ENCODE results near the gene PRDM4. TPM values are rescaled to one million over a fixed set of nuclear protein-coding genes. Genes with fewer than 3 reads are reported as not detected.

Gene PRDM4
- total RNA-seq, 1 experiment from 2014 or later, result 32.9 TPM

DNA sequence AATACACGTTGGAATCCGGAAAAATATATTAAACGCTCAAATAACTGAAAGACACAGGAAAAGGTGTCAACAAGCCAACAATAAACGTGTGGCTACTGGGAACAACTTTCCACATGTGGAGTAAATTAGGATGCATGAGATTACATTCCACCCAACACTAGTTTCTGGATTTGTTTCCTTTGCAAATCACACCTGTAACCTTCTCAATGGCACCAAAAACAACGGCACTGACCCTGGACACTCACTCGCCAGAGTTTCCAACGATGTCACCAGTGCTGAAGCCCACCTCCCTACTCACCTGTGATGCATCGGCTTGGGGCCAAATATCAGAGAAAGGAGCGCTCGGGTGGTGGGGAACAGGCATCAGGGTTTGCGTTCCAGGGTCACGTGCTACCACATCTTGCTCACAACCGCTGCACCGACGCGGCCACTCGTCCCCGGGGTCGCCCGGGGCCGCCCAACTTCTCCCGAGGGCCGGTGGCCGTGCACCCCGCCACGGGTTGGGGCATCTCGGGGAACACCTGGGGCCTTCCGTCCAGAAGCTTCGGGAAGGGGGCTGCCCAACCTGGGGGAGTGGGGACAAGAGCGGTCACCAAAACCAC is 629 bp downstream of the PRDM4 start:
- Histone ChIP-seq H3K79me2 (ENCODE audit: insufficient read depth, low read length) (peaks cover 44% of the 10 kb centered on the region), H3K9ac (ENCODE audit: low read length) (peak overlapping the region; percentile 77), H3K4me1 (ENCODE audit: control insufficient read depth in 1 of 2, insufficient read depth in 2 of 2, low read length in 2 of 2) (peaks cover 8 to 21% of the 10 kb centered on the region in 2 experiments), H3K27me3 (ENCODE audit: insufficient read depth, low read length) (no peaks in the 10 kb centered on the region), H3K27ac (ENCODE audit: low read depth, low read length) (peak overlapping the region; percentile 72), H2AFZ (ENCODE audit: low read depth, low read length, poor library complexity, severe bottlenecking) (no peak overlapping the region), H3K9me2 (ENCODE audit: insufficient read depth) (no peaks in the 10 kb centered on the region), H3K36me3 (ENCODE audit: control insufficient read depth in 1 of 2, insufficient read depth in 2 of 2, low read length in 2 of 2) (peaks cover 18% of the 10 kb centered on the region in 2 experiments; a peak in 3 of 4 replicates), H3K4me2 (ENCODE audit: low read length) (peak overlapping the region; percentile 79), H4K20me1 (ENCODE audit: insufficient read depth) (no peaks in the 10 kb centered on the region), H3K4me3 (replicated peaks in 1 of 2; ENCODE audit: low read depth in 1 of 2, low read length in 2 of 2) (peak overlapping the region; percentile 85 to 91), H3K9me3 (ENCODE audit: control insufficient read depth in 1 of 2, insufficient read depth in 1 of 2, low read depth in 1 of 2, low read length in 2 of 2) (no peaks in the 10 kb centered on the region)
- ChIA-PET CTCF (interaction anchor here (0.9 kb wide), 1 partner anchor 125 kb away, joined by 3 read pairs; no protein-coding TSS in a partner anchor), RAD21 (ENCODE audit: low non-redundant PET in 1 of 2, low total read pairs in 2 of 2, uncharacterized antibody in 2 of 2, unreplicated experiment in 2 of 2) (no interaction called here), POLR2A (no interaction called here)
- ATAC-seq, result peak; percentile 34
- no TSS peak for BruUV-seq (replicated peaks)
- no peak for DNase-seq (ENCODE audit: low read depth, low spot score)
- no peak; the same call in 1 of the 2 replicates for TF ChIP-seq SIN3A (IDR thresholded peaks at IDR 0.05; ENCODE audit: low read depth)
- no peak for TF ChIP-seq CBX3 (IDR thresholded peaks at IDR 0.05; ENCODE audit: low read depth)
- intact Hi-C loops (cut with micrococcal nuclease), result loop anchor here (2.0 kb wide), 1 partner anchor 76 kb away; the partner anchor contains the start of gene PWP1

DNA sequence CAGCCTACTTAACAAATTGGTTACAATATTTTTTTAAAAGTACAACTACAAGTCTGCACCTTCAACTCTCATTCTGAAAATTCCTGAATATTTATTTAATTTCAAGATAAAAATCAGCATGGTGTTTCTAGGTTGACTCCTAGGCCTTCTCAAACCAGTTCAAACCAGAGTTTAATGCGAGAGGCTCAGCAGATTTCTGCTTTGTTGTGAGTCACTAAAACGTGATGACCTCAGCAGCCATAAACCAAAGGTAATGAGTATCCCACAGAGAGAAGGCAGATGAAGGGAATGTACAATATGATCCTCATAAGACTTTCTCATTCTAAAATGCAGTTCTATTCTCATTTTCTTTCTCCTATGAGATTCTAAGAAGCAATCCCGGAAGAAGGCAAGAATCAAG is 1.5 kb downstream of the PRDM4 start:
- H3K9me3 ChIP-seq (ENCODE audit: control insufficient read depth in 1 of 2, insufficient read depth in 1 of 2, low read depth in 1 of 2, low read length in 2 of 2), result no peaks in the 10 kb centered on the region
- ChIA-PET RAD21 (ENCODE audit: low non-redundant PET in 1 of 2, low total read pairs in 2 of 2, uncharacterized antibody in 2 of 2, unreplicated experiment in 2 of 2) (no interaction called here), POLR2A (interaction anchor here (1.3 to 1.6 kb wide), 2 partner anchors 15 to 83 kb away, joined by 3 read pairs; no protein-coding TSS in a partner anchor), CTCF (interaction anchor here (0.9 kb wide), 1 partner anchor 126 kb away, joined by 3 read pairs; no protein-coding TSS in a partner anchor)
- H3K4me2 ChIP-seq (ENCODE audit: low read length), result peak overlapping the region; percentile 79
- TF ChIP-seq YY1 (IDR thresholded peaks at IDR 0.05; ENCODE audit: extremely low read depth, insufficient replicate concordance, low read depth, low read length) (no peak), FOSL1 (IDR thresholded peaks at IDR 0.05; ENCODE audit: low read depth) (peak; percentile 70), SP1 (IDR thresholded peaks at IDR 0.05; ENCODE audit: low read depth) (0 out of 2 replicates have a peak, but pooled peaks have one; percentile 17), JUND (IDR thresholded peaks at IDR 0.05) (peak; percentile 67), CEBPB (IDR thresholded peaks at IDR 0.05; ENCODE audit: low read depth) (0 out of 2 replicates have a peak, but pooled peaks have one; percentile 12), POLR2A (IDR thresholded peaks at IDR 0.05; ENCODE audit: borderline replicate concordance, extremely low read depth, insufficient read depth, insufficient read length) (no peak), CBX3 (IDR thresholded peaks at IDR 0.05; ENCODE audit: low read depth) (peak; percentile 39; the same call in 1 of the 2 replicates)
- TF ChIP-seq, protein P1, sequence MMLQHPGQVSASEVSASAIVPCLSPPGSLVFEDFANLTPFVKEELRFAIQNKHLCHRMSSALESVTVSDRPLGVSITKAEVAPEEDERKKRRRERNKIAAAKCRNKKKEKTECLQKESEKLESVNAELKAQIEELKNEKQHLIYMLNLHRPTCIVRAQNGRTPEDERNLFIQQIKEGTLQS (IDR thresholded peaks at IDR 0.05), result 0 out of 2 replicates have a peak, but pooled peaks have one; percentile 27
- TF ChIP-seq, protein P2, sequence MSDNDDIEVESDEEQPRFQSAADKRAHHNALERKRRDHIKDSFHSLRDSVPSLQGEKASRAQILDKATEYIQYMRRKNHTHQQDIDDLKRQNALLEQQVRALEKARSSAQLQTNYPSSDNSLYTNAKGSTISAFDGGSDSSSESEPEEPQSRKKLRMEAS (IDR thresholded peaks at IDR 0.05), result peak; percentile 35; the same call in 1 of the 2 replicates
- H3K4me3 ChIP-seq (replicated peaks in 1 of 2; ENCODE audit: low read depth in 1 of 2, low read length in 2 of 2), result peak overlapping the region; percentile 85 to 91
- peaks cover 25% of the 10 kb centered on the region in 2 experiments; a peak in 3 of 4 replicates for H3K36me3 ChIP-seq (ENCODE audit: control insufficient read depth in 1 of 2, insufficient read depth in 2 of 2, low read length in 2 of 2)
- intact Hi-C loops (cut with micrococcal nuclease), result no loop called here
- DNase-seq (ENCODE audit: low read depth, low spot score) (peak; percentile 47), ATAC-seq (peak; percentile 33)
- BruUV-seq (replicated peaks), result no TSS peak
- H3K27ac ChIP-seq (ENCODE audit: low read depth, low read length), result peak overlapping the region; percentile 72; the same call in 1 of the 2 replicates
- H3K9ac ChIP-seq (ENCODE audit: low read length), result peak overlapping the region; percentile 77
- H3K27me3 ChIP-seq (ENCODE audit: insufficient read depth, low read length), result no peaks in the 10 kb centered on the region
- peaks cover 44% of the 10 kb centered on the region for H3K79me2 ChIP-seq (ENCODE audit: insufficient read depth, low read length)
- H3K9me2 ChIP-seq (ENCODE audit: insufficient read depth), result no peaks in the 10 kb centered on the region
- no peaks in the 10 kb centered on the region for H4K20me1 ChIP-seq (ENCODE audit: insufficient read depth)
- H2AFZ ChIP-seq (ENCODE audit: low read depth, low read length, poor library complexity, severe bottlenecking), result no peak overlapping the region
- H3K4me1 ChIP-seq (ENCODE audit: control insufficient read depth in 1 of 2, insufficient read depth in 2 of 2, low read length in 2 of 2), result peaks cover 8 to 21% of the 10 kb centered on the region in 2 experiments
